Loucy (cell line): ENCODE results near the gene SP1.
"Not testable (repeated sequence)": the region's sequence is repeated elsewhere in the genome, so short reads cannot be mapped to it uniquely, and the experiment has no call there.

ENCODE experiments used
- H2AFZ ChIP-seq: fragments of 200-600 bp; sonication (generic); 2 replicates; pipeline ENCODE4 v1.6.0; 2016; ENCODE audit warnings: antibody characterized with exemption, mild to moderate bottlenecking, low read length, moderate library complexity
- H3F3A ChIP-seq: fragments of 200-600 bp; 2 replicates; pipeline ENCODE4 v1.6.0; 2016; ENCODE audit warnings: antibody characterized with exemption, low read depth, mild to moderate bottlenecking
- H3K27me3 ChIP-seq: fragments of 200-600 bp; sonication (generic); 2 replicates; pipeline ENCODE4 v1.6.1; 2014; ENCODE audit warnings: low read length, mild to moderate bottlenecking; ENCODE audit not compliant: insufficient read depth, poor library complexity, severe bottlenecking
- H3K36me3 ChIP-seq: fragments of 200-600 bp; sonication (generic); 2 replicates; pipeline ENCODE4 v1.6.1; 2016; ENCODE audit warnings: low read length; ENCODE audit not compliant: insufficient read depth
- H3K4me1 ChIP-seq: fragments of 200-600 bp; sonication (generic); 2 replicates; pipeline ENCODE4 v1.5.1; 2014; ENCODE audit warnings: low read length, mild to moderate bottlenecking; ENCODE audit not compliant: insufficient read depth, poor library complexity, severe bottlenecking
- H3K4me2 ChIP-seq: fragments of 200-600 bp; sonication (generic); 2 replicates; pipeline ENCODE4 v1.6.0; 2014; ENCODE audit warnings: antibody characterized with exemption, low read length, low read depth, mild to moderate bottlenecking; ENCODE audit not compliant: poor library complexity, severe bottlenecking
- H3K4me3 ChIP-seq: fragments of 200-600 bp; sonication (generic); 2 replicates; pipeline ENCODE4 v1.5.1; 2014; ENCODE audit warnings: low read length, mild to moderate bottlenecking, mixed read lengths; ENCODE audit not compliant: poor library complexity, severe bottlenecking
- H3K79me2 ChIP-seq: fragments of 200-600 bp; sonication (generic); 2 replicates; pipeline ENCODE4 v1.6.1; 2014; ENCODE audit warnings: low read length; ENCODE audit not compliant: insufficient read depth
- H3K9ac ChIP-seq: fragments of 200-600 bp; sonication (generic); 2 replicates; pipeline ENCODE4 v1.6.0; 2014; ENCODE audit warnings: mild to moderate bottlenecking, low read depth, low read length, moderate library complexity; ENCODE audit not compliant: poor library complexity, severe bottlenecking
- H3K9me2 ChIP-seq: fragments of 200-600 bp; sonication (generic); replicated peaks from 2 replicates; pipeline ENCODE4 v1.6.1; 2016; ENCODE audit warnings: low read depth, low read length, mixed read lengths
- H3K9me3 ChIP-seq: fragments of 200-600 bp; sonication (generic); 2 replicates; pipeline ENCODE4 v1.6.1; 2014; ENCODE audit warnings: mild to moderate bottlenecking, antibody characterized with exemption, low read length, low read depth; ENCODE audit not compliant: insufficient read depth
- H4K20me1 ChIP-seq: fragments of 200-600 bp; sonication (generic); 2 replicates; pipeline ENCODE4 v1.6.0; 2014; ENCODE audit warnings: antibody characterized with exemption, low read length, mild to moderate bottlenecking; ENCODE audit not compliant: insufficient read depth, poor library complexity, severe bottlenecking
- EZH2phosphoT487 ChIP-seq: fragments of 200-600 bp; IDR thresholded peaks from 2 replicates; pipeline ENCODE4 v1.6.1; 2018; ENCODE audit warnings: antibody characterized with exemption, mild to moderate bottlenecking, moderate library complexity, borderline replicate concordance
- TF ChIP-seq, protein P1 (sequence below): fragments of 200-600 bp; sonication (generic); conservative IDR thresholded peaks from 2 replicates; pipeline ENCODE4 v1.5.1; 2014; ENCODE audit warnings: mild to moderate bottlenecking, antibody characterized with exemption, low read length

The SP1 gene

GRCh38 chr12:53380794-53381730 is 1.1 kb downstream of the SP1 start:
- no peaks in the 10 kb centered on the region for H3K9me2 ChIP-seq
- H3K4me1 ChIP-seq = peaks cover 48% of the 10 kb centered on the region
- H3K79me2 ChIP-seq = peaks cover 53% of the 10 kb centered on the region
- H3K27me3 ChIP-seq = no peaks in the 10 kb centered on the region
- H3K9me3 ChIP-seq = no peaks in the 10 kb centered on the region
- peaks cover 37% of the 10 kb centered on the region for H4K20me1 ChIP-seq
- H3K9ac ChIP-seq = peak overlapping the region; percentile 75
- H3K4me3 ChIP-seq = peak overlapping the region; percentile 81
- peaks cover 18% of the 10 kb centered on the region; the same call in 1 of the 2 replicates for H3K36me3 ChIP-seq
- TF ChIP-seq, protein P1, sequence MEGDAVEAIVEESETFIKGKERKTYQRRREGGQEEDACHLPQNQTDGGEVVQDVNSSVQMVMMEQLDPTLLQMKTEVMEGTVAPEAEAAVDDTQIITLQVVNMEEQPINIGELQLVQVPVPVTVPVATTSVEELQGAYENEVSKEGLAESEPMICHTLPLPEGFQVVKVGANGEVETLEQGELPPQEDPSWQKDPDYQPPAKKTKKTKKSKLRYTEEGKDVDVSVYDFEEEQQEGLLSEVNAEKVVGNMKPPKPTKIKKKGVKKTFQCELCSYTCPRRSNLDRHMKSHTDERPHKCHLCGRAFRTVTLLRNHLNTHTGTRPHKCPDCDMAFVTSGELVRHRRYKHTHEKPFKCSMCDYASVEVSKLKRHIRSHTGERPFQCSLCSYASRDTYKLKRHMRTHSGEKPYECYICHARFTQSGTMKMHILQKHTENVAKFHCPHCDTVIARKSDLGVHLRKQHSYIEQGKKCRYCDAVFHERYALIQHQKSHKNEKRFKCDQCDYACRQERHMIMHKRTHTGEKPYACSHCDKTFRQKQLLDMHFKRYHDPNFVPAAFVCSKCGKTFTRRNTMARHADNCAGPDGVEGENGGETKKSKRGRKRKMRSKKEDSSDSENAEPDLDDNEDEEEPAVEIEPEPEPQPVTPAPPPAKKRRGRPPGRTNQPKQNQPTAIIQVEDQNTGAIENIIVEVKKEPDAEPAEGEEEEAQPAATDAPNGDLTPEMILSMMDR = no peak
- TF ChIP-seq EZH2phosphoT487 = no peak
- H3K4me2 ChIP-seq = peak overlapping the region; percentile 76
- H3F3A ChIP-seq = no peaks in the 10 kb centered on the region
- no peak overlapping the region for H2AFZ ChIP-seq

- Histone ChIP-seq H3K27me3 (no peaks in the 10 kb centered on the region), H2AFZ (no peak overlapping the region), H3K9me3 (no peaks in the 10 kb centered on the region), H3K79me2 (peaks cover 62% of the 10 kb centered on the region), H3K4me3 (peak overlapping the region; percentile 81), H3K9me2 (no peaks in the 10 kb centered on the region), H3K4me1 (peaks cover 57% of the 10 kb centered on the region), H4K20me1 (peaks cover 46% of the 10 kb centered on the region), H3K36me3 (peaks cover 18% of the 10 kb centered on the region; the same call in 1 of the 2 replicates), H3F3A (no peaks in the 10 kb centered on the region), H3K9ac (peak overlapping the region; percentile 75), H3K4me2 (peak overlapping the region; percentile 76)
- TF ChIP-seq, protein P1 = peak; percentile 64
- no peak for TF ChIP-seq EZH2phosphoT487
Measured at GRCh38 chr12:53381731-53382630, 2.0 kb downstream of the SP1 start.

DNA sequence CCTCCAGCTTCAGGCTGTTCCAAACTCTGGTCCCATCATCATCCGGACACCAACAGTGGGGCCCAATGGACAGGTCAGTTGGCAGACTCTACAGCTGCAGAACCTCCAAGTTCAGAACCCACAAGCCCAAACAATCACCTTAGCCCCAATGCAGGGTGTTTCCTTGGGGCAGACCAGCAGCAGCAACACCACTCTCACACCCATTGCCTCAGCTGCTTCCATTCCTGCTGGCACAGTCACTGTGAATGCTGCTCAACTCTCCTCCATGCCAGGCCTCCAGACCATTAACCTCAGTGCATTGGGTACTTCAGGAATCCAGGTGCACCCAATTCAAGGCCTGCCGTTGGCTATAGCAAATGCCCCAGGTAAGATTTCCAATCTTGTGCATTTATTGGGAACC is 3.3 kb downstream of the SP1 start:
- Histone ChIP-seq H3F3A (0 out of 2 replicates have a peak, but pooled peaks cover 4% of the 10 kb centered on the region), H3K36me3 (peaks cover 21% of the 10 kb centered on the region; the same call in 1 of the 2 replicates), H3K9ac (peak overlapping the region; percentile 75), H3K9me3 (no peaks in the 10 kb centered on the region), H3K79me2 (peaks cover 75% of the 10 kb centered on the region), H3K9me2 (no peaks in the 10 kb centered on the region), H2AFZ (no peak overlapping the region), H3K4me3 (peak overlapping the region; percentile 81), H3K27me3 (no peaks in the 10 kb centered on the region), H4K20me1 (peaks cover 56% of the 10 kb centered on the region), H3K4me1 (peaks cover 65% of the 10 kb centered on the region), H3K4me2 (peak overlapping the region; percentile 76)
- TF ChIP-seq EZH2phosphoT487 = no peak
- TF ChIP-seq, protein P1 = no peak

GRCh38 chr12:53386381-53386780 is 6.4 kb downstream of the SP1 start:
- peaks cover 79% of the 10 kb centered on the region for H4K20me1 ChIP-seq
- H3K79me2 ChIP-seq = peaks cover 99% of the 10 kb centered on the region
- H3K4me2 ChIP-seq = peak overlapping the region; percentile 72
- peaks cover 29% of the 10 kb centered on the region; the same call in 1 of the 2 replicates for H3K36me3 ChIP-seq
- not testable (repeated sequence) for H3K9me2 ChIP-seq, H3K27me3 ChIP-seq, H3K9me3 ChIP-seq, H2AFZ ChIP-seq
- peak overlapping the region; percentile 65 for H3K9ac ChIP-seq
- peak overlapping the region; percentile 67 for H3K4me3 ChIP-seq
- H3K4me1 ChIP-seq = peaks cover 74% of the 10 kb centered on the region
- peaks cover 10% of the 10 kb centered on the region; the same call in 1 of the 2 replicates for H3F3A ChIP-seq
